Hematopoietic multipotent progenitor cell (in vitro differentiated cells): ENCODE measurements around the gene CRYAA. TPM values are rescaled to one million over a fixed set of nuclear protein-coding genes. Genes with fewer than 3 reads are reported as not detected.
"Not testable (repeated sequence)": the region's sequence is repeated elsewhere in the genome, so short reads cannot be mapped to it uniquely, and the experiment has no call there.

Experiments
- DNase-seq, 3 donors: peaks; one replicate each; pipeline ENCODE4 v3.0.0-alpha.2; 2011 to 2015; ENCODE audit warnings: low read depth in 2 of 3, low spot score in 2 of 3
- total RNA-seq: library from RNA; depleted of rRNA; stranded (reverse); fragments of >200 nt; gene quantifications from one replicate; pipeline ENCODE4 v1.2.3, GENCODE V29; 2012

The CRYAA gene
- total RNA-seq, 1 donor = not detected

DNA sequence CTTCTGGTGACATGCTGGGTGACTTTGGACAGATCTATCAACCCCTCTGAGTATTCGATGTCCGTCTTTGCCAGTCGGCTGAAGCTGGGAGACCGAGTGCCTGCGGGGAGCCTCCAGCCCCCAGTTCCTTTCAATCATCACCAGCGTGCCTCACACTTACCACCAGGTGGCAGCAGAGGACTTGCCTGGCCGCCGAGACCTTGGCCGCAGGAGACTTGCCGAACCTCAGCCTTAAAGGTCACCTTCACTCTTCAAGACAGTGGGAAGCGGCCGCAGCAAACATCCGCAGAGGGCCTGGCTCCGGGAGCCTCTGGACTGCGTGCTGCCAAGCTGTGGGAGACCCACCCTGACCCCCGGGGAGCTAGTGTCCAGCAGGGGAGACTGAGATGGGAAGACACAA lies 7.8 kb downstream of the CRYAA start:
- DNase-seq = not testable (repeated sequence)

DNA sequence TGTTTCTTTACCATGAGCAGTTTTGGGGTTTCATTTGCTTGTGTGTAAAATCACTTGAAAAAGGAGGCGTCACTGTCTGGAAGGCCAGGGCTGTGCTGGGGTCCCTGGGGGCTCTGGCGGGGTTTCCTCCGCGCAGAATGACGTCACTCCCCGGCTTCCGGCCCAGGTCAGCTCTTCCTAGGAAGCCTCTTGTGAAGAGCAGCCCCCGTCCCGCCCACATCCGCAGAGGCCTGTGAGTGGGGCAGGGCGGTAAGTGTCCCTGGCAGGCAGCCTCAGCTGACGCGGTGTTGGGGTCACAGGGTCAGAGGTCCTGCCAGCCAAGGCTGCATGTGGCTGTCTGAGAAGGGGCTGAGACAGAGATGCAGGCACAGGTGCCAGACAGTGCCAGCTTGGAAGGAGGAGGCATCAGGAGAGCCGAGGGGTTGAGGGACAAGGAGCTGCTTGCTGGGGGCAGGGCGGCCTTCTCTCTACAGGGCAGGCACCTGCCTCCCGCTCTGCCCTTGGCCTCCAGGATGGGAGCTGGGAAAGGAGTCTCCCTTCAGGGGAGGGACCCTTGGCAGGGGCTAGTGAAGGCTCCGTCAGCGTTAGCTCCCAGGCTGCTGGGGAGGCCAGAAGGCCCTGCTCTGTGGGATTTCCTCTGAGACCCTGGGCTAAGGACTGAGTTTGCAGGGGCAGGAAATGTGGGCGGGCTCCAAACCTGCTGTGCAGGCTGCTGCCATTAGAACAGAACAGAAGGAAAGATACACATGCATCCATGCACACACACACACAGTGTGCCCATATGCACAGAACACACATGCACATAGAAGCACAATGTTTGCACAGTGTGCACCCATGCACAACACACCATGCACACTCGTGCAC lies 8.5 kb downstream of the CRYAA start:
- not testable (repeated sequence) for DNase-seq

DNA sequence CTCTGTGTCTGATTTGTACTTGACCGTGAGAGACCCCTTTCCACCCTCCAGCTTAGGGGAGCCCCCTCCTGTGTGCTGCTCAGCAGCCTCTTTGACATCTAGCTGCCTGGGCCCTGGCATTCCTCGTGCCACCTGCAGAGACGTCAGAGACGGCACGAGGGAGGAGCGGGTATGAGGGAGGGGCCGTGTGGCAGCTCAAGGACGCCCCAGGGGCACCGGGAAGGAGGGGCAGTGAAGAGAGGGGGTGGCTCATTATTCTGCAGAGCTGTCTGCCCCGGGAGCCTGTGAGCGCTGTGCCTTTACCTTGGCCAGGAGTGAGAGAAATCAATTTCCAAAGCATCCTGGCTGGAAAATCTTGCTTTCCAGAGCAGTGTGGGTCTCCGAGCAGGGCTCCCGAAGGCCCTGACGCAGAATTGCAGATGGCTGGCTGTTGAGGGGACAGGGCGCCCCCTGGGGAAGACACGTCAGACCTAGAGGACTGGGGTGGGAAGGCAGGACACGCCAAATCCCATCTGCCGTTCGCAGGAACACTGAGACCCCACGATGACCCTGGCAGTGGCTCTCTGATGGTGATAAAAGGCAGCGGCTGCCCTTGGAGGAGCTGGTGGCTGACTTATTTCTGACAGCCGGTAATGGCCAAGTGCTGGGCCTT lies 9.5 kb downstream of the CRYAA start:
- not testable (repeated sequence) for DNase-seq

DNA sequence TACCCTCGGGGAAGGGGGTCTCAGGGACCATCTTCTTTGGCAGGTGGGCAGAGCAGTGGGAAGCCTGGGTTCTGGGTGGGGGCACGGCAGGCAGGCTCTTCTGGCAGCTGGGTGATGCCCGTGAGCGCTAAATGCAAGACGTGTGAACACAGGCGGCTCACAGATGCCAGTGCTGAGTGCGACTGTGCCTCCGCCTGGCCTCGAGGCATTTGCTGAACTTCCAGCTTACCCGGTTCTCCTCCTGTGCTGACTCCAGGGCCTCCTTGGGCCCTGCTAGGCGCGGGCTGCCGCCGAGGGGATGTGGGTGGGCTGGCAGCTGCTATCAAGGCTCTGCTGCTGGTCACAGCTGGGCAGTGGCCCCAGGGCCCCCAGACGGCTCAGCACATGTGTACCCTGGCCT lies 12.2 kb downstream of the CRYAA start:
- not testable (repeated sequence) for DNase-seq

DNA sequence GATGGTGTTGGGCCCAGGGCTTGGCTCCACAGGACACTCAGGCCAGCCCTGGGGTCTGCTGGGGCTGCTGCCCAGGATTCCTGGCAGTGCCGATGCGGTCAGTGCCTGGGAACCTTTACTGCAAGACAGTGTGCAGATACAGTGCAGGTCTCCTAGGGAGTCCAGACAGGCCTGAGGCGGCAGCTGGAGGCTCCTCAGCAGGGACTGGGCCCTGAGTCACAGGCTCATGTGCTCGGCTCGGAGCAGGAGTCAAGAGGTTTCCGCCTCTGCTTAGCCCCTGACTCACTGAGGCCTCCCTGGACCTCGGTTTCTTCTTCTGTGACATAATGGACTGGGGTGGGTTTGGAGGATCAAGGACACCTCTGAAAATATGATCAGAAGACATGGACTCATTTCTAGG lies 18.5 kb downstream of the CRYAA start:
- not testable (repeated sequence) for DNase-seq

DNA sequence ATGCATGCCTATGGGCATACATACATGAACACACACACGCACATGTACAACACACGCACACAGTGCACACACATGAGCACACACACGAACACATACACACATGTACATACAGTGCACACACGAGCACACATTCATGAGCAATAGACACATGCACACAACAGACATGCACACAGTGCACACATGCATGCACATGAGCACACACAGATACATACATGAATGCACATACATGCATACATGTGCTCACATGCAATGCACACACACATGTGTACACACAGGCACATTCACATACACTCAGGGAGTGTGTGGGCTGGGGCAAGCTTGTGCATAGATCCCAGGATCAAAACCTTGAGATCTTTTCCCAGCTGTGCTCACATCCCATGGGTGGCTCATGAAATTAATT lies 18.9 kb downstream of the CRYAA start:
- DNase-seq = no peak

DNA sequence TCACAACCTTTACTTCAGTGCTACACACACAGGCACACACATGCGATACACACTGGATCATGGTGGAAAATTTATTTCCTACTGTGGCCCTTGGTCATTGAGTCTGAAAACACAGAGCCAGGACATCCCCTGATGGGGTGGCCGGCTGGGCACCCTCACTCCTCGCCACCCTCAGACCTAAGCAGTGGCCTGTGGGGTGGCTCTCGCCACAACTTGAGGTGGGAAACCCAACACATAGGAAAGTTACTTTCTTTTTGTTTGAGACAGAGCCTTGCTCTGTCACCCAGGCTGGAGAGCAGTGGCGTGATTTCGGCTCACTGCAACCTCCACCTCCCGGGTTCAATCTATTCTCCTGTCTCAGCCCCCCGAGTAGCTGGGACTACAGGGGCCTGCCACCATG lies 19.4 kb downstream of the CRYAA start:
- no peak for DNase-seq

DNA sequence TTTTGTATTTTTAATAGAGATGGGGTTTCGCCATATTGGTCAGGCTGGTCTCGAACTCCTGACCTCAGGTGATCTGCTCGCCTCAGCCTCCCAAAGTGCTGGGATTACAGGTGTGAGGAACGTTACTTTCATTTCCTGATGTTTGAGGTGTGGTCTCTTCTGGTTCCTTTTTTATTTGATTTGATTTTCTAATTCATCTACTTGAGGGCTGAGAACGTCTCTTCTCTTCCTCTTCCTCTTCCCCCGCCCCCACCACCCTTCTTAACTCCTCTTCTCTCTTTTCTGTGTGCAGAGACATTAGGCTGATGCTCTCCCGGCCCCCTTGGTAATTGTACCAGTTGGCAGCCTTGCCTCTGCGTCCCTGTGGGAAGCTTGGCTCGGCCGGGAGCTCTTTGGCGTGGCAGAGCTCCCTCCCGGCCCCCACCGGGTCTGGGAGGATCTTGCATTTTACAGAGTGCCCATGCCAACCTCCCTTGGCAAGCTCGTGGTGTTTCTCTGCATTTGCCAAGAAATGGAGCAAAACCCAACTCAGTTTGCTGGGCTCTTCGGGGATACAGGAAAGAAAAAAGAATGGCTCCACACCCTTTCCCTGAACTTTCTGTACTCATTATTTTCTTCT lies 19.9 kb downstream of the CRYAA start:
- no peak for DNase-seq

DNA sequence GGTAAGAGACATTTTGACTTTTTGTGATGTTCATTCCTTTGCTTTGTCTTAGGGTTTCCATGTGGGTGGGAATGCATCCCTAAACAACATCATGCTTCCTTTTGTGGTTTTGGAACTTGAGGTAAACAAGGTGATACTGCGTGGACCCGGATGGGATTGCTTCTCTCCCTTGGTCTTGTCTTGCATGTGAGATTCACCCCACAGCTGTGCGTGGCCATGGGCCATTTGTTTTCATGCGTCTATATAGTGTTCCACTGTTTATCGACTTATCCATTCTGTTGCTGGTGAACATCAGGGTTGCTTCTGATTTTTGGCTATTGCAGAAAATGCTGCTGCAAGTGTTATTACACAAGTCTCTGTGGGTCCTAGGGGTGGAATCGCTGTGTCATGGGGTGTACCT lies 21.1 kb downstream of the CRYAA start:
- no peak for DNase-seq

DNA sequence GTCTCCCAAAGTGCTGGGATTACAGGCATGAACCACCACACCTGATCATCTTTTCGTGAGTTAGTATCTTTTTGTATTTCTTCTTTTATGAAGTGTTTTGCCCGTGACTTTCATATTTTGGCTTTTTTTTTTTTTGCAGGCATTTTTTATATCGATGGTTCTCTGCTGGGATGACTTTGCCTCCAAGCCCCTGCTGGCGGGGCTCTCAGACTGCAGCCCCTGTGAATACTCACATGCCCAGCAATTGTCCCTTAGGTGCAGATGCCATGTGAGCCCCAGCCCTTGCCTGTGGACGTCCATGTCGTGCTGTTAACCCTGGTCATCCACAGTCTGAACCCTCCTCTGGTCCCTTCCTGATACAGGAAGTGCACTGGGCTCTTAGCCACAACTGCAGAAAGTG lies 21.7 kb downstream of the CRYAA start:
- no peak for DNase-seq

DNA sequence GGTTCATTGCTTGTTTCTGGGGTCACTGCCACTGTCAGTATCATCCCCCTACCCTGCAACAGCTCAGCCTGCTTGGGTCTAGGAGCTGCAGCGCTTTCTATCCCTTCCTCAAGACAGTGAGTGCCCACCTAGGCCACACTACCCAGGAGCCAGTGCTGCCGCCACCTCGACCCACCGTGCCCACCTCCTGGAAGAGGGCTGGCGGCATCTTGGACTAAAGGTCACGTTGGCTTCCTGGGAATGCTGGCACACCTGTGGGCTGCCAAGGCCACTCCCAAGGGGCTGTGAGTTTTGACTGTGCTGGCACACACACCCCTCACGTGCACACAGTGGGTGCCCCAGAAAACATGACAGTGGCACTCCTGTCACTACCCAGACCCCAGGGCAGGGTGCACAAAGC lies 22.1 kb downstream of the CRYAA start:
- DNase-seq = no peak

DNA sequence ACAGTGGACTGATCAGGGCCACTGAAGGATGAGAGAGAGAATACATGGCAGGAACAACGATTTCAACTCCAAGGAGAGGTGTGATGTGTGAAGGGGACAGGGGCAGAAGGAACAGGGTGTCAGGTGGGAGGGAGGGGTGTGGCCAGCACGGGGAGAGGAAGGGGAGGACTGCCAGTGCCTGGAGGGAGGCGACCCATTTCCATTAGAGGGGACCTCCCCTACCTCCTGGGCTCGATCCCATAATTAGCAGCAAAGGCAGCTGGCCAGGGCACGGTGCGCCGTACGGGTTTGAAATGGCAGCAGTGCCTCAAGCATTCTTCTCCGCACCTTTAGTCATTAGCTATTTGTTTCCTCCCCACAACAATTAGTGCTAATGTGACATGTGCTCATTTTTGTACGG lies 22.7 kb downstream of the CRYAA start:
- DNase-seq = no peak

DNA sequence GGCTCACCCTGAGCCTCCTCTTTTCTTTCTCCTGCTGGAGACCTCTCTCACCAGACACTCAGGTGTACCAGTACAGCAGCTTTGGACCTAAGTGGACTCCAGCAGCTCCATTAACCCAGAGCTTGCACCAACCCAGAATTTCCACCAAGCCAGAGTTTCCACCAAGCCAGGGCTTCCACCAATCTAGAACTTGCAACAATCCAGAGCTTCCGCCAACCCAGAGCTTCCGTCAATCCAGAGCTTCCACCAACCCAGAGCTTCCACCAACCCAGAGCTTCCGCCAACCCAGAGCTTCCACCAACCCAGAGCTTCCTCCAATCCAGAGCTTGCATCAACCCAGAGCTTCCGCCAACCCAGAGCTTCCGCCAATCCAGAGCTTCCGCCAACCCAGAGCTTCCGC lies 23.2 kb downstream of the CRYAA start:
- no peak for DNase-seq

DNA sequence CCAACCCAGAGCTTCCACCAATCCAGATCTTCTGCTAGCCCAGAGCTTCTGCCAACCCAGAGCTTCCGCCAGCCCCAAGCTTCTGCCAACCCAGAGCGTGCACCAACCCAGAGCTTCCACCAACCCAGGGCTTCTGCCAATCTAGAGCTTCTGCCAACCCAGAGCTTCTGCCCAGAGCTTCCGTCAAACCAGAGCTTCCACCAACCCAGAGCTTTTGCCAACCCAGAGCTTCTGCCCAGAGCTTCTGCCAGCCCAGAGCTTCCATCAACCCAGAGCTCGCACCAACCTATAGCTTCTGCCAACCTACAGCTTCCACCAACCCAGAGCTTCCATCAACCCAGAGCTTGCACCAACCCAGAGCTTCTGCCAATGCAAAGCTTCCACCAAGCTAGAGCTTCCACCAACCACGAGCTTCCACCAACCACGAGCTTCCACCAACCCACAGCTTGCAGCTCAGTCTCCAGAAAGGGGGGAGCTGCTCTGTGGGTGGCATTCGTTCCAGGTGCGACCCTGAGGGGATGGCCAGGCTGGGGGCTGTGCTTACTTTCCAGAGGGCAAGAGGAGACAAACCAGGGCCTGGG lies 23.8 kb downstream of the CRYAA start:
- no peak for DNase-seq

DNA sequence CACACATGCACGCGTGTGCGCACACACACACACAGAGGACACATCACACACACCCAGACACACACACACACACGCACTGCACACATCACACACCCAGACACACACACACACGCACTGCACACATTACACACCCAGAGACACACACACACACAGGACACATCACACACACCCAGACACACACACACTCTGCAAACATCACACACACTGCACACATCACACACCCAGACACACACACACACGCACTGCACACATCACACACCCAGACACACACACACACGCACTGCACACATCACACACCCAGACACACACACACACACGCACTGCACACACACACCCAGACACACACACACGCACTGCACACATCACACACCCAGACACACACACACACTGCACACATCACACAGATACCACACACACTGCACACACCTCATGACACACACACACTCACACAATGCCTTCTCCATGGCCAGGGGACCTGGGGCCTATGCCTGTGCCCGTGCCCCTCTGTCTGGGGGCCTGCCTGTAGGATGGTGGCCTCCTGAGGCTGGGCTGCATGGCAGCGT lies 24.4 kb downstream of the CRYAA start:
- no peak for DNase-seq

DNA sequence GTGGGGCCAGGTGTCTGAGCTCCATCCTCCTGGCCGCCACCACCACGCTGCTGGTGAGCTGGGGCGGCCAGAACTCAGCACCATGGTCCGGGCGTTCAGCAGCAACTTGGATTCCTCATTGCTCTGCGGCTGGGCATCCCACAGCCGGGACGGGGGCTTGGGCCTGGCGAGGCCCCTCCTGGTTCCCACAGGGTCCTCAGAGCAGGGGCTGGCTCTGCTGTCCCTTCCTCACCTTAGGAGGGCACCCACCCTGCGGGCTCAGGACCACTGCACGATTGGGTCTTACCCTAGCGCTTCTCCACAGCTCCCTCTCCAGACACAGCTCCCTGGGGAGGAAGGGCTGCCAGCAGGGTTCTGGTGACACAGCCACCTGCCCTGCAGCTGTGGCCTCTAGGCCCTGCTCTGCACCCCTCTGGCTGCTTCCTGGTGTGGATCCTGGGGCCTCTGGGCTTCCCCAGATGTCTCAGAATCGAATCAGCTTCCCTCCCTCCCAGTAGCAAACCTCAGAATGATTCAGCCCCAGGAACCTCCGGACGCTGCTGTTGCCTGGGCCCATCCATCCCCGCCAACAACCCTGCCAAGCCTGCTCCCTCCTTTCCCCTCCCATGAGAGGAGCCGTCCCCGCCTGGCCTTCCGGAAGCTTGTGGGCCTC lies 25.0 kb downstream of the CRYAA start:
- peak in 2 of 3 donors; percentile 47 to 66 for DNase-seq

DNA sequence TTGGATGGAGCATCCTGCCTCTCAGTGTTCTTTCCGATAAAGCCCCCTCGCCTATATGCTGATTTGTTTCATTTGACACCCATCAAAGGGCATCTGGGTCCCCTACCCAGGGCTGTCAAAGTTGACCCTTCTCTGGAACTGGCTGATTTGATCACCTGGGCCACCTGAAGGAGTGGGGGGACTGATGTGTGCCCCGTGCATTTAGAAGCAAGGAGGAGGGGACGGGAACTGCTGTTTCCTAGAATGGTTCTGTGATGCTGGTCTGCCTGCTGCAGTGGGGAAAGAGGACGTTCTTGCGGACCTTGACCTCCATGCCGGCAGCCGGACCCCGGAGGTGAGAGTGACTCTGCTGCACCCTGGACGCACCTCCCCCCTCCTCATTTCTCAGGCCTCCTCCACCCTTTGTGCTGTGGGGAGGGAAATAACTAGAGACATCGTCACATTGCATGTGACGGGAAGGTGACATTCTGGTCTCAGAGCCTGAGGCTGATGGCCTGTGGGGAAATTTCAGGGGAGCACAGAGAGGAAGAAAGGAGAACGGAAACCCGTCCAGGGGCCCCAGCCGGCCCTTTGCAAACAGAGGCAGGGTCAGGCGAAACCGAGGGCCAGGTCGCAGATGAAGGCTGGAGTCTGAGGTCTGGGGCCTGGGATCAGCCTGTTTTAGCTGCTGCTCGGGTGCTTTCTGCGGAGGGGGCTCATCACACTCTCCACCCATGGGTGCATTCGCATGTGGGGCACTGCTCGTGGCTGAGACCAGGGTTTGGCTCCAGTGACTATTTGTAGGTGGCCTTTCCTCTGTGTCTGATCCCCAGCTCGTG lies 25.7 kb downstream of the CRYAA start:
- no peak for DNase-seq

DNA sequence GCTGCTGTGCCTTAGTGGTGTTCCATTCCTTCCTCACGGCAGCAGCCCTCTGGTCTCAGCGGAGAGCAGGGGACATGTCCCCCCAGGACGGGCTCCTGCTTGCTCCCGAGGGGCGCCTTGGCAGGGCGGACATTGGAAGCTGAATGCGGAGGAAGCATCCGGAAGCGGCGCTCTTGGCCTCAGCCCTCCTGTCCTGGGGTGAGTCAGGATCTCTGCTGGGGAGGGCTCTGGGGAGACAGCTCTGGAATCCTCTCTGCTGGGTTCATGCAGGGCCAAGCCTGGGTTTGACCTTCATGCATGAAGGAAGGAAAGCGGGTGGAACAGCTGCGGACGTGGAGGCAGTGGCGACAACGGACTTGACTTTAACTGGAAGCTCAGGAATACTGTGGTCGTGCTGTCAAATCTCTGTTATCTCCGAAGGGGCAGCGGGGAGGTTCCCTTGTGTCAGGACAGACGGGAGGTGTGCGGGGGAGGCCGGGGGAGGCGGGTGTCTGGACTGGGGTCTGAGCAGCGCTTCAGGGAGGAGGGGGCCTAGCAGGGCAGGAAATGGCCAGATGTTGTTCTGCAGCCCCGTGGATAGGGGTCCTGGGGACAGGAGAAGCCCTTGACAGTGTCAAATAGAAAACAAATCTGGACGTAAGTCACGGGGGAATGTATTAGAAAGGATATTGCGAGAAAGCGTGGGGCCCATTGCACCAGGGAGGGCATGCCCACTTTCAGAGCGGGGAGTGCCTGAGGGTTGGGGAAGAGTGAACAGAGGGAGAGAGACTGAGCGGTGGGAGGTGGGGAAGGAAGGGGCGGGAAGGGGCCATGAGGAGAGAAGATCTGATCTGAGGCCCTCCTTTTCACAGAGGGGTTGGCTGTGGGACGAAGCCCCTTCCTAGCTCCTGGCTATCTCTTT lies 26.6 kb downstream of the CRYAA start:
- DNase-seq = no peak

DNA sequence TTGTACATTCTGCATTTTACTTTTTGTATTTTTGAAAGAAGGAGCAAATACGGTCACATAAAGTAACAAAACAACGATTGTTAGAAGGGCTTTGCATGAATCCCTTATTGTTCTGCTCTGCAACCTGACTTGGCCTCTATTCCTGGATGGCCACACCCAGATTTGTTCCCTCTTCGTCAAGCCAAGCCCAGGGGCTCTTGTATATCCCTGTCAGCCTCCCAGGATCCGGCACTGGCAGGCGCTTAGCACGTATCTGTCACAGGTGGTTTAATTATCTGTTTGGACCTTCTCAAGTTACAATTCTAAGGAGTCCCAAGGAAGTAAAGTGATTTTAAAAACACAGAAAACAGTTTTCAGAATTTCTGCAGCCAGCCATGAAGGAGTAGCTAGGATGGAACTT lies 28.0 kb downstream of the CRYAA start:
- no peak for DNase-seq
